Measurements from ENCODE around the gene DAZAP2.
"Not testable (repeated sequence)": the region's sequence is repeated elsewhere in the genome, so short reads cannot be mapped to it uniquely, and the experiment has no call there.

Gene DAZAP2

GRCh38 chr12:51217133-51217967 is 21.3 kb upstream of the DAZAP2 start:
- DNase-seq (ENCODE audit: low spot score), result no peak

GRCh38 chr12:51217968-51218606 is 20.5 kb upstream of the DAZAP2 start, which contains the start of gene POU6F1:
Gene POU6F1 (minus strand): TSS chr12:51218062. CDS start chr12:51206836, 11,226 bp downstream.
- peak; percentile 88 for DNase-seq (ENCODE audit: low spot score)

GRCh38 chr12:51218607-51219161 is 19.9 kb upstream of the DAZAP2 start:
- DNase-seq (ENCODE audit: low spot score), result no peak

GRCh38 chr12:51219322-51219721 is 19.3 kb upstream of the DAZAP2 start:
- DNase-seq (ENCODE audit: low spot score), result no peak

GRCh38 chr12:51219857-51220256 is 18.8 kb upstream of the DAZAP2 start:
- DNase-seq (ENCODE audit: low spot score), result not testable (repeated sequence)

GRCh38 chr12:51222461-51222860 is 16.2 kb upstream of the DAZAP2 start:
- no peak for DNase-seq (ENCODE audit: low spot score)

GRCh38 chr12:51224625-51225024 is 14.0 kb upstream of the DAZAP2 start:
- no peak for DNase-seq (ENCODE audit: low spot score)

- no peak for DNase-seq (ENCODE audit: low spot score)
Observed at GRCh38 chr12:51225234-51225633, 13.4 kb upstream of the DAZAP2 start.

GRCh38 chr12:51225771-51226170 is 12.9 kb upstream of the DAZAP2 start:
- no peak for DNase-seq (ENCODE audit: low spot score)

- DNase-seq (ENCODE audit: low spot score), result not testable (repeated sequence)
Observed at GRCh38 chr12:51227112-51227511, 11.5 kb upstream of the DAZAP2 start.

GRCh38 chr12:51227962-51228361 is 10.7 kb upstream of the DAZAP2 start:
- no peak for DNase-seq (ENCODE audit: low spot score)

GRCh38 chr12:51229116-51229809 is 9.4 kb upstream of the DAZAP2 start:
- no peak for DNase-seq (ENCODE audit: low spot score)

GRCh38 chr12:51232642-51233041 is 6.0 kb upstream of the DAZAP2 start:
- no peak for DNase-seq (ENCODE audit: low spot score)

- no peak for DNase-seq (ENCODE audit: low spot score)
Observed at GRCh38 chr12:51234530-51234929, 4.1 kb upstream of the DAZAP2 start.

- DNase-seq (ENCODE audit: low spot score), result no peak
Observed at GRCh38 chr12:51238037-51238509, 553 bp upstream of the DAZAP2 start.

- no peak for DNase-seq (ENCODE audit: low spot score)
Observed at GRCh38 chr12:51240971-51241370, 2.3 kb downstream of the DAZAP2 start.

- no peak for DNase-seq (ENCODE audit: low spot score)
Observed at GRCh38 chr12:51242120-51242519, 3.5 kb downstream of the DAZAP2 start.

- no peak for DNase-seq (ENCODE audit: low spot score)
Observed at GRCh38 chr12:51242876-51243275, 4.2 kb downstream of the DAZAP2 start.

GRCh38 chr12:51244269-51244668 is 5.6 kb downstream of the DAZAP2 start:
- no peak for DNase-seq (ENCODE audit: low spot score)

- DNase-seq (ENCODE audit: low spot score), result no peak
Observed at GRCh38 chr12:51245476-51246253, 7.0 kb downstream of the DAZAP2 start.

GRCh38 chr12:51246254-51246853 is 7.7 kb downstream of the DAZAP2 start:
- no peak for DNase-seq (ENCODE audit: low spot score)

Data from COLO829 (cell line).